K562 (cell line): ENCODE measurements around the gene SPAG9. TPM values are rescaled to one million over a fixed set of nuclear protein-coding genes. Genes with fewer than 3 reads are reported as not detected.
A peak's percentile ranks its signal among the peaks of the same experiment; 100 is the strongest.

Experiments
- ARID1B ChIP-seq: fragments of 450-650 bp; IDR thresholded peaks from 2 replicates; pipeline ENCODE4 v1.6.1; 2016; ENCODE audit warnings: antibody characterized with exemption, mild to moderate bottlenecking, inconsistent platforms
- ARNT ChIP-seq, 2 experiments: fragments of 450-650 bp; IDR thresholded peaks; 2 replicates each; pipeline ENCODE4 v1.6.1; 2016; ENCODE audit warnings: mild to moderate bottlenecking in 1 of 2
- BRCA1 ChIP-seq, 2 experiments: fragments of 450-650 bp in 1 of 2; sonication (generic) in 1 of 2; formaldehyde crosslinking in 1 of 2; IDR thresholded peaks; 2 replicates each; pipeline versions ENCODE4 v1.5.0 to v1.6.1; 2017 to 2020; ENCODE audit warnings: mild to moderate bottlenecking in 1 of 2, missing genetic modification reagents in 1 of 2
- C11orf30 ChIP-seq: fragments of 450-650 bp; IDR thresholded peaks from 2 replicates; pipeline ENCODE4 v1.6.1; 2016; ENCODE audit warnings: low read depth, mild to moderate bottlenecking
- CEBPB ChIP-seq: fragments of 450-650 bp; IDR thresholded peaks from 2 replicates; pipeline ENCODE4 v1.6.1; 2016; ENCODE audit warnings: missing genetic modification characterization, missing compliant biosample characterization
- CGGBP1 ChIP-seq: fragments of 250-450 bp; sonication (Bioruptor Pico); IDR thresholded peaks from 2 replicates; pipeline ENCODE4 v1.9.0; 2021; ENCODE audit warnings: mild to moderate bottlenecking
- CXXC5 ChIP-seq: fragments of 250-450 bp; sonication (Bioruptor Pico); IDR thresholded peaks from 2 replicates; pipeline ENCODE4 v1.8.0; 2022; ENCODE audit warnings: inconsistent platforms, mild to moderate bottlenecking, moderate library complexity
- ELF2 ChIP-seq: fragments of 250-450 bp; sonication (Bioruptor Pico); IDR thresholded peaks from 2 replicates; pipeline ENCODE4 v1.5.0; 2021; ENCODE audit warnings: mild to moderate bottlenecking
- HMGN3 ChIP-seq: IDR thresholded peaks from 2 replicates; pipeline ENCODE4 v1.6.1; 2011; ENCODE audit warnings: borderline replicate concordance, low read depth, mild to moderate bottlenecking, mixed read lengths, low read length; ENCODE audit not compliant: insufficient read length; ENCODE audit errors: extremely low read depth
- KLF16 ChIP-seq: IDR thresholded peaks from 2 replicates; pipeline ENCODE4 v1.6.1; 2016; ENCODE audit warnings: antibody characterized with exemption
- MCM7 ChIP-seq, 2 experiments: fragments of 450-650 bp; IDR thresholded peaks; 2 replicates each; pipeline ENCODE4 v1.6.1; 2016 to 2018
- POLR3A ChIP-seq: IDR thresholded peaks from 2 replicates; pipeline ENCODE4 v1.6.1; 2011; ENCODE audit warnings: borderline replicate concordance, mild to moderate bottlenecking, moderate library complexity; ENCODE audit not compliant: insufficient read length, insufficient read depth; ENCODE audit errors: extremely low read depth
- SFPQ ChIP-seq: fragments of 200-400 bp; formaldehyde crosslinking; IDR thresholded peaks from 2 replicates; pipeline ENCODE4 v1.6.1; 2017; ENCODE audit warnings: mild to moderate bottlenecking, low read depth, low read length, moderate library complexity
- SMARCA4 ChIP-seq: fragments of 450-650 bp; IDR thresholded peaks from 2 replicates; pipeline ENCODE4 v1.6.1; 2016
- SRF ChIP-seq, 2 experiments: fragments of 250-450, 450-650 bp in 1 of 2; sonication (Bioruptor Pico) in 1 of 2; sonication (generic) in 1 of 2; formaldehyde crosslinking; IDR thresholded peaks; 2 replicates each; pipeline versions ENCODE4 v1.5.0 to v1.5.1; 2020 to 2022; ENCODE audit warnings: mild to moderate bottlenecking in 1 of 2, missing genetic modification reagents in 1 of 2
- ZBTB26 ChIP-seq: fragments of 450-650 bp; formaldehyde crosslinking; IDR thresholded peaks from 2 replicates; pipeline ENCODE4 v1.4.0; 2022; ENCODE audit warnings: missing genetic modification characterization
- ZEB2 ChIP-seq: fragments of 450-650 bp; IDR thresholded peaks from 2 replicates; pipeline ENCODE4 v1.6.1; 2016
- ZFX ChIP-seq: sonication (generic); formaldehyde crosslinking; IDR thresholded peaks from 2 replicates; pipeline ENCODE4 v1.8.0; 2022; ENCODE audit warnings: mild to moderate bottlenecking, missing genetic modification reagents, moderate library complexity
- ZNF23 ChIP-seq: fragments of 250-450 bp; sonication (Bioruptor Pico); IDR thresholded peaks from 2 replicates; pipeline ENCODE4 v1.4.0; 2020; ENCODE audit warnings: mild to moderate bottlenecking
- ZNF280A ChIP-seq: fragments of 450-650 bp; IDR thresholded peaks from 2 replicates; pipeline ENCODE4 v1.6.1; 2018; ENCODE audit warnings: mild to moderate bottlenecking, low read depth; ENCODE audit not compliant: partially characterized antibody
- polyA plus RNA-seq, 8 experiments: library from polyadenylated mRNA; depleted of rRNA in 4 of 8; stranded (reverse) in 5 of 8; unstranded in 3 of 8; fragments of >200 nt; fragmentation: Nextera tagmentation in 2 of 8; fragmentation: Illumina TruSeq in 1 of 8; extraction: Ambion mirVana in 2 of 8; extraction: Trizol in 1 of 8; gene quantifications; 2 replicates each; pipeline versions ENCODE4 v1.2.1 to v1.2.3, GENCODE V29; 2011 to 2014; ENCODE audit warnings: inconsistent platforms in 1 of 8, missing spikeins in 1 of 8
- total RNA-seq, 7 experiments: library from RNA; depleted of rRNA in 6 of 7; stranded (reverse); fragments of >200 nt in 6 of 7; fragmentation: Illumina TruSeq in 2 of 7; extraction: Trizol in 2 of 7; gene quantifications; 2 replicates each; pipeline versions ENCODE4 v1.2.1 to v1.2.3, GENCODE V29; 2011 to 2021; ENCODE audit warnings: low replicate concordance in 1 of 7

SPAG9 gene
- total and polyA plus RNA-seq, 9 of the 15 experiments (the other 6 are each of a cell fraction or from before 2014, with no cell fraction given), result 12.2 to 99.2 (median 58.2) TPM

- TF ChIP-seq ZNF280A, result no peak
- TF ChIP-seq CEBPB (tag), result peak; percentile 92
- peak; percentile 71 for TF ChIP-seq CXXC5
- no peak for TF ChIP-seq SFPQ
- no peak for TF ChIP-seq ZNF23
- TF ChIP-seq BRCA1 (IDR thresholded peaks at IDR 0.05), result no peak
- TF ChIP-seq BRCA1 (CRISPR knock-in tag; IDR thresholded peaks at IDR 0.05), result no peak
- no peak for TF ChIP-seq CGGBP1 (CRISPR knock-in tag)
- TF ChIP-seq ZFX (CRISPR knock-in tag), result peak; percentile 81
- peak; percentile 37; the same call in 1 of the 2 replicates for TF ChIP-seq ARID1B
- TF ChIP-seq POLR3A, result no peak
- TF ChIP-seq ARNT (IDR thresholded peaks at IDR 0.05), result no peak
- no peak for TF ChIP-seq SMARCA4
- no peak for TF ChIP-seq MCM7 (IDR thresholded peaks at IDR 0.05)
- TF ChIP-seq ZBTB26 (CRISPR knock-in tag), result no peak
- TF ChIP-seq ELF2 (CRISPR knock-in tag), result no peak
- TF ChIP-seq ZEB2, result no peak
- no peak for TF ChIP-seq C11orf30
- TF ChIP-seq SRF (CRISPR knock-in tag; IDR thresholded peaks at IDR 0.05), result no peak
- peak; percentile 63 for TF ChIP-seq HMGN3
- TF ChIP-seq KLF16, result no peak
Measured at GRCh38 chr17:50931144-50931908, 189.3 kb downstream of the SPAG9 start (continued).
